Activated CD4-positive, alpha-beta T cell treated with anti-CD3 and anti-CD28 coated beads, Interleukin-2, amount 10 ng/mL, durations not matched to agents 7 days and 5 days (primary cell): ENCODE results near the gene PYDC1. TPM values are rescaled to one million over a fixed set of nuclear protein-coding genes. Genes with fewer than 3 reads are reported as not detected.
A peak's percentile ranks its signal among the peaks of the same experiment; 100 is the strongest.
"Not testable (repeated sequence)": the region's sequence is repeated elsewhere in the genome, so short reads cannot be mapped to it uniquely, and the experiment has no call there.

Experiments used
- CTCF ChIA-PET: fragments of 350-600 bp; sonication (Branson Sonifier 250); formaldehyde crosslinking; loops from one replicate; lab custom pipeline; 2021; ENCODE audit warnings: antibody characterized with exemption; lab: Charles Lee
- POLR2A ChIA-PET: fragments of 350-600 bp; sonication (Branson Sonifier 250); formaldehyde crosslinking; loops from one replicate; lab custom pipeline; 2021; ENCODE audit warnings: antibody characterized with exemption; lab: Charles Lee
- DNase-seq: peaks from one replicate; pipeline ENCODE4 v3.0.0-alpha.2; 2020
- H3K27ac Mint-ChIP-seq: one replicate; pipeline ENCODE4 v1.8.0; 2021; ENCODE audit warnings: mild to moderate bottlenecking, moderate library complexity, mixed read lengths
- H3K27me3 Mint-ChIP-seq: one replicate; pipeline ENCODE4 v1.8.0; 2021; ENCODE audit warnings: mixed read lengths
- H3K36me3 Mint-ChIP-seq: one replicate; pipeline ENCODE4 v1.8.0; 2021; ENCODE audit warnings: low read depth, mixed read lengths
- H3K4me1 Mint-ChIP-seq: one replicate; pipeline ENCODE4 v1.8.0; 2021; ENCODE audit warnings: mixed read lengths
- H3K4me3 Mint-ChIP-seq: one replicate; pipeline ENCODE4 v1.8.0; 2021; ENCODE audit warnings: mild to moderate bottlenecking, moderate library complexity, mixed read lengths
- H3K9me3 Mint-ChIP-seq: one replicate; pipeline ENCODE4 v1.8.0; 2021; ENCODE audit warnings: mixed read lengths
- total RNA-seq, 2 experiments: library from RNA; stranded (reverse); gene quantifications; one replicate each; pipeline ENCODE4 v1.2.3, GENCODE V29; 2021

The PYDC1 gene
- total RNA-seq, 2 experiments from 2014 or later: not detected

- H3K36me3 Mint-ChIP-seq: peaks cover 31% of the 10 kb centered on the region
- H3K4me1 Mint-ChIP-seq: peaks cover 68% of the 10 kb centered on the region
- CTCF ChIA-PET: interaction anchor here (0.6 to 2.4 kb wide), 13 partner anchors 11 to 243 kb away, joined by 3 to 9 read pairs (median 4); partner anchors contain the start of genes PYDC1 and ZNF843
- H3K27me3 Mint-ChIP-seq: no peaks in the 10 kb centered on the region
- no peaks in the 10 kb centered on the region for H3K9me3 Mint-ChIP-seq
- POLR2A ChIA-PET: interaction anchor here (0.8 kb wide), 1 partner anchor 18 kb away, joined by 5 read pairs; no protein-coding TSS in a partner anchor
- peak overlapping the region; percentile 91 for H3K27ac Mint-ChIP-seq
- peak overlapping the region; percentile 87 for H3K4me3 Mint-ChIP-seq
- DNase-seq: peak; percentile 78
Observed at GRCh38 chr16:31200821-31201568, 15.9 kb downstream of the PYDC1 start.

DNA sequence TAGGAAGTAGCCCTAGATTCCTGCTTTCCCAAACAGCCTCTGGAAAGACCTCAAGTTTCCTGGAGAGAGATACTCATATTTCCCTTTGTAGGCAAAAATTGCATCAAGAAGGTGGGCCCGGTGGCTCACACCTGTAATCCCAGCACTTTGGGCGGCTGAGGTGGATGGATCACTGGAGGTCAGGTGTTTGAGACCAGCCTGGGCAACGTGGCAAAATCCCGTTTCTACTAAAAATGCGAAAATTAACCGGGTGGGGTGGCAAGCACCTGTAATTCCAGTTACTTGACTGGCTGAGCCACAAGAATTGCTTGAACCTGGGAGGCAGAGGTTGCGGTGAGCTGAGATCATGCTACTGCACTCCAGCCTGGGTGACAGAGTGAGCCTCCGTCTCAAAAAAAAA lies 16.8 kb downstream of the PYDC1 start:
- H3K4me3 Mint-ChIP-seq, DNase-seq, H3K9me3 Mint-ChIP-seq, POLR2A ChIA-PET, H3K27me3 Mint-ChIP-seq: not testable (repeated sequence)
- peaks cover 36% of the 10 kb centered on the region for H3K36me3 Mint-ChIP-seq
- H3K27ac Mint-ChIP-seq: peak overlapping the region; percentile 91
- CTCF ChIA-PET: interaction anchor here (0.8 to 1.5 kb wide), 5 partner anchors 16 to 243 kb away, joined by 3 to 8 read pairs (median 3); partner anchors contain the start of genes PYDC1 and ZNF843
- H3K4me1 Mint-ChIP-seq: peaks cover 65% of the 10 kb centered on the region

DNA sequence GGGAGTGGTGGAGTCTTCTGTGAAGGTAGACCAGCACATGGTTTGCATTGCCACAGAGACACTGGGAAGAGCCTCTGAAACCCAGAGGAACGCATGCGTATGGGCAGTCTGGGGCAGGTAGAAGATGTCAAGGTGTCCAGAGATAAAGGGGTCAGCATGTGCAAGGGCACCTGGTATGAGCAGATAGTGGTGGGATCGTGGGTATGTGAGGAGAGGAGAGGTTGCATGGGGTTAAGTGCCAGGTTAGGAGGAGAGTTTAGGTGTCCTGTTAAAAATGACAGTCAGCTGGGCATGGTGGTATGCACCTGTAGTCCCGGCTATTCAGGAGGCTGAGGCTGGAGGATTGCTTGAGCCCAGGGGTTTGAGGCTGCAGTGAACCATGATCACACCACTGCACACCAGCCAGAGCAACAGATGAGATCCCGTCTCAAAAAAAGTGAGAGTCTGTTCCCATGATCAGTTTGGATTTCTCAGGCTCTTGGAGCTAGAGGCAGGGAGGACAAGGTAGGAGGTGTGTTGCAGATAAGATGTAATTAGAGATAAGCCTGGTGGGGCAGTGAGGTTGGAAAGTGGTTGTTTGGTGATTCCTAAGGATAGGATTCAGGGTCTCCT lies 17.4 kb downstream of the PYDC1 start:
- CTCF ChIA-PET: interaction anchor here (1.1 to 2.5 kb wide), 5 partner anchors 10 to 243 kb away, joined by 3 to 9 read pairs (median 4); partner anchors contain the start of gene ZNF843
- H3K4me3 Mint-ChIP-seq: no peak overlapping the region
- H3K27ac Mint-ChIP-seq: peak overlapping the region; percentile 78
- peaks cover 64% of the 10 kb centered on the region for H3K4me1 Mint-ChIP-seq
- DNase-seq: no peak
- no peaks in the 10 kb centered on the region for H3K27me3 Mint-ChIP-seq
- POLR2A ChIA-PET: no interaction called here
- H3K36me3 Mint-ChIP-seq: peaks cover 42% of the 10 kb centered on the region
- H3K9me3 Mint-ChIP-seq: no peaks in the 10 kb centered on the region

DNA sequence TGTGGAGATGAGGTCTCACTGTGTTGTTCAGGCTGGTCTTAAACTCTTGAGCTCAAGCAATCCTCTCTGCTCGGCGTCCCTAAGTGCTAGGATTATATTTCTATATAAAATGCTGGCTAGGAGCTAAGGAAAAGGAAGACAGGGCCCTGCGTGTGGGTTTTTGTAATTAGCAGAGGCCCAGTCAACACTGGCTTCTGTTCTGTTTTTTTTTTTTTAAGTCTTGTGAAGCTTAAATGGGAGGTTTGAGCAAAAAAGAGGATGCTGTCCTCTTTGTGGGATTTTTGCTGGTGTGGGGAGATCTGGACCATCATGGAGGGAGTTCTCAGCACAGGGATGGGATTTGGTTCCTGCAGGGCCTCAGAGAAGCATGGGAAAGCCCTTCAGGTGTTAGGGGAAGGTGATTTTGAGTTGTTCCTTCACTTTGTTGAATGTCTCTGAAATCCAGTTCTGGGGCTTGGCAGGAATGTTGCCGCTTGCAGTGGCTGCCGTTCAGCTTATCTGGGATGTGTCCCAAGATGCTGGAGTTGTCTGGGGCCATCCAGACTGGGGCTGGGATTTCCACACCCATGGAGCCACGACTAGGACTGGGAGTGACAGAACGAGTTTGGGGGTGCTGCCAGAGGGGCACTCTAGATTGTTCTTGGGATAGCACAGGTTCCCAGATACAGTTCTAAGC lies 18.6 kb downstream of the PYDC1 start:
- no peaks in the 10 kb centered on the region for H3K9me3 Mint-ChIP-seq
- H3K36me3 Mint-ChIP-seq: peaks cover 50% of the 10 kb centered on the region
- no peaks in the 10 kb centered on the region for H3K27me3 Mint-ChIP-seq
- POLR2A ChIA-PET: interaction anchor here (0.7 to 1.8 kb wide), 2 partner anchors 9 to 168 kb away, joined by 4 to 10 read pairs; no protein-coding TSS in a partner anchor
- CTCF ChIA-PET: interaction anchor here (0.7 to 2.5 kb wide), 7 partner anchors 9 to 72 kb away, joined by 3 to 9 read pairs (median 4); no protein-coding TSS in a partner anchor
- H3K4me3 Mint-ChIP-seq: no peak overlapping the region
- peaks cover 60% of the 10 kb centered on the region for H3K4me1 Mint-ChIP-seq
- no peak for DNase-seq
- peak overlapping the region; percentile 63 for H3K27ac Mint-ChIP-seq

GRCh38 chr16:31196324-31197088 lies 20.4 kb downstream of the PYDC1 start:
- DNase-seq: no peak
- H3K27me3 Mint-ChIP-seq: no peaks in the 10 kb centered on the region
- POLR2A ChIA-PET: interaction anchor here (1.8 kb wide), 1 partner anchor 7 kb away, joined by 4 read pairs; no protein-coding TSS in a partner anchor
- peaks cover 62% of the 10 kb centered on the region for H3K36me3 Mint-ChIP-seq
- H3K4me1 Mint-ChIP-seq: peaks cover 62% of the 10 kb centered on the region
- CTCF ChIA-PET: interaction anchor here (1.2 to 1.7 kb wide), 2 partner anchors 11 to 13 kb away, joined by 3 read pairs; no protein-coding TSS in a partner anchor
- no peak overlapping the region for H3K4me3 Mint-ChIP-seq
- H3K9me3 Mint-ChIP-seq: no peaks in the 10 kb centered on the region
- H3K27ac Mint-ChIP-seq: peak overlapping the region; percentile 72

GRCh38 chr16:31195861-31196260 lies 21.1 kb downstream of the PYDC1 start:
- H3K4me3 Mint-ChIP-seq, H3K9me3 Mint-ChIP-seq, POLR2A ChIA-PET, DNase-seq, H3K27me3 Mint-ChIP-seq: not testable (repeated sequence)
- CTCF ChIA-PET: interaction anchor here (1.2 to 1.7 kb wide), 3 partner anchors 11 to 13 kb away, joined by 3 to 4 read pairs (median 3); no protein-coding TSS in a partner anchor
- peaks cover 62% of the 10 kb centered on the region for H3K36me3 Mint-ChIP-seq
- peak overlapping the region; percentile 72 for H3K27ac Mint-ChIP-seq
- H3K4me1 Mint-ChIP-seq: peaks cover 61% of the 10 kb centered on the region

- Mint-ChIP-seq H3K27ac (no peak overlapping the region), H3K4me3 (no peak overlapping the region), H3K36me3 (peaks cover 66% of the 10 kb centered on the region), H3K4me1 (peaks cover 59% of the 10 kb centered on the region), H3K9me3 (no peaks in the 10 kb centered on the region), H3K27me3 (no peaks in the 10 kb centered on the region)
- POLR2A ChIA-PET: no interaction called here
- CTCF ChIA-PET: interaction anchor here (1.2 to 1.7 kb wide), 2 partner anchors 10 to 12 kb away, joined by 3 to 4 read pairs; no protein-coding TSS in a partner anchor
- no peak for DNase-seq
Observed at GRCh38 chr16:31194898-31195297, 22.0 kb downstream of the PYDC1 start.

DNA sequence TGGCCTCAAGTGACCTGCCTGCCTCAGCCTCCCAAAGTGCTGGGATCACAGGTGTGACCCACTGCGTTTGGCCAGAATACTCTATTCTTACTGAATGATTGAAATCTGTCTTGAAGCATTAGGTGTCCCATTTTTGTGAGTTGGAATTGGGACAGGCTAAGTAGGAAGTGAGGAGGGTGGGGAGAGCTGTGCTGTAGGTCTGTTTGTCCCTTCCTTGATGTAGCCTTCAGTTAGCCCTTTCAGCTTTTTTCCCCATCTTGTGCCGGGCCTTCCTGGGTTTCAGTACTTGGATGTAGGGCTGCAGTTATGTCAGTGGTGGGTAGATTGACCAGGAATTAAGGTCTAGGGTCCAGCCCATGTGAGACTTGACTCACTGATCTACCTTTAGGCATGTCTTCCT lies 23.1 kb downstream of the PYDC1 start:
- no peak for DNase-seq
- ChIA-PET POLR2A (interaction anchor here (0.8 kb wide), 1 partner anchor 189 kb away, joined by 3 read pairs; no protein-coding TSS in a partner anchor), CTCF (interaction anchor here (0.6 to 0.9 kb wide), 2 partner anchors 79 to 262 kb away, joined by 3 read pairs; no protein-coding TSS in a partner anchor)
- H3K4me1 Mint-ChIP-seq: peaks cover 59% of the 10 kb centered on the region
- H3K27ac Mint-ChIP-seq: no peak overlapping the region
- peaks cover 67% of the 10 kb centered on the region for H3K36me3 Mint-ChIP-seq
- no peaks in the 10 kb centered on the region for H3K27me3 Mint-ChIP-seq
- no peaks in the 10 kb centered on the region for H3K9me3 Mint-ChIP-seq
- no peak overlapping the region for H3K4me3 Mint-ChIP-seq

DNA sequence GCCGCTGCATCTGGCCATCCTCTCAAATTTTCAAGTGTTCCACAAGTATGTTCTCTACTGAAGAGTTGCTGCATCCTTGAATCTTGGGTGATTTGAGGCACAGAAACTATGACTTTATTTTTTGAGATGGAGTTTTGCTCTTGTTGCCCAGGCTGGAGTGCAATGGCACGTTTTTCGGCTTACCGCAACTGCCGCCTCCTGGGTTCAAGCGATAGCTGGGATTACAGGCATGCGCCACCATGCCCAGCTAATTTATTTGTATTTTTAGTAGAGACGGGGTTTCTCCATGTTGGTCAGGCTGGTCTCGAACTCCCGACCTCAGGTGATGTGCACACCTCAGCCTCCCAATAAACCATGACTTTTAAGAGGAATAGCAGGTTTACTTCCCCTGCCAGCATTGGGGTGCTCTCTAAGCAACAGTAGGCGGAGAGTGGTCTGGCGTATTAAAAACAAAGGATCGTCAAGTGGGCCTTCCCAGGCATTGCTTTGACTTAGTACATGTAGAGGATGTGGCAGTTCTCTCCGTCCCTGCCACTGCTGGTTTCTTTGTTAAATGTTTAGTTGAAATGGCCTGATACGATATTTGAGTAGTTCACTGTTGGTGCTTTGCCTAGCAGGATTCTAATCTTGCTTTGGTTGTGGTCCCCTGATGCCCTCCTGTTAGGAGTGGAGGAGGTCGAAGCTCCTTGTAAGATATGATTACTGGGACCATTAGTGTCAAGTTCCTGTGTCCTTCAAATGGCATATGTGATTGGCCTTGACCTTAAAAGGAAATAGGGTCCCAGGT lies 23.9 kb downstream of the PYDC1 start:
- no peak for DNase-seq
- peak overlapping the region; percentile 64 for H3K27ac Mint-ChIP-seq
- ChIA-PET POLR2A (interaction anchor here (0.8 kb wide), 1 partner anchor 189 kb away, joined by 3 read pairs; no protein-coding TSS in a partner anchor), CTCF (interaction anchor here (0.5 to 1.1 kb wide), 3 partner anchors 9 to 263 kb away, joined by 3 read pairs; partner anchors contain the start of gene PYCARD)
- H3K4me1 Mint-ChIP-seq: peaks cover 59% of the 10 kb centered on the region
- peaks cover 74% of the 10 kb centered on the region for H3K36me3 Mint-ChIP-seq
- no peaks in the 10 kb centered on the region for H3K27me3 Mint-ChIP-seq
- H3K9me3 Mint-ChIP-seq: no peaks in the 10 kb centered on the region
- no peak overlapping the region for H3K4me3 Mint-ChIP-seq

- Mint-ChIP-seq H3K9me3 (no peaks in the 10 kb centered on the region), H3K4me1 (peaks cover 67% of the 10 kb centered on the region), H3K36me3 (peaks cover 85% of the 10 kb centered on the region), H3K4me3 (no peak overlapping the region), H3K27me3 (no peaks in the 10 kb centered on the region), H3K27ac (peak overlapping the region; percentile 80)
- no peak for DNase-seq
- POLR2A ChIA-PET: no interaction called here
- CTCF ChIA-PET: interaction anchor here (1.1 to 2.3 kb wide), 2 partner anchors 11 to 12 kb away, joined by 3 to 8 read pairs; partner anchors contain the start of genes FUS and PYCARD
Observed at GRCh38 chr16:31191697-31192428, 25.1 kb downstream of the PYDC1 start.
